SU-DHL-6 (cell line): ENCODE results near the gene DNAI7.

Experiments used
- H2AFZ ChIP-seq: fragments of 200-600 bp; sonication (generic); 2 replicates; pipeline ENCODE4 v1.6.1; 2014; ENCODE audit warnings: low read depth, mild to moderate bottlenecking, moderate library complexity, mixed read lengths, antibody characterized with exemption, low read length; ENCODE audit not compliant: severe bottlenecking
- H3F3A ChIP-seq: fragments of 200-600 bp; shearing (Covaris generic); 2 replicates; pipeline ENCODE4 v1.6.0; 2016; ENCODE audit warnings: antibody characterized with exemption, mild to moderate bottlenecking; ENCODE audit not compliant: insufficient read depth
- H3K27ac ChIP-seq: fragments of 200-600 bp; sonication (generic); 2 replicates; pipeline ENCODE4 v1.5.1; 2016; ENCODE audit warnings: low read depth, mild to moderate bottlenecking, low read length, moderate library complexity, mixed read lengths
- H3K27me3 ChIP-seq: fragments of 200-600 bp; sonication (generic), shearing (Covaris generic); 2 replicates; pipeline ENCODE4 v1.6.0; 2014; ENCODE audit warnings: mild to moderate bottlenecking, low read length
- H3K36me3 ChIP-seq: fragments of 200-600 bp; sonication (generic); 2 replicates; pipeline ENCODE4 v1.6.1; 2014; ENCODE audit warnings: mild to moderate bottlenecking, low read length, mixed read lengths
- H3K4me2 ChIP-seq: fragments of 300-600, 200-600 bp; shearing (Covaris generic), sonication (generic); 2 replicates; pipeline ENCODE4 v1.6.0; 2014; ENCODE audit warnings: low read length, low read depth, mild to moderate bottlenecking; ENCODE audit not compliant: poor library complexity, severe bottlenecking
- H3K4me3 ChIP-seq: fragments of 200-600 bp; sonication (generic); 2 replicates; pipeline ENCODE4 v1.5.1; 2014; ENCODE audit warnings: antibody characterized with exemption, low read length, mild to moderate bottlenecking, mixed read lengths; ENCODE audit not compliant: insufficient read depth, poor library complexity, severe bottlenecking
- H3K79me2 ChIP-seq: fragments of 200-600 bp; sonication (generic); 2 replicates; pipeline ENCODE4 v1.6.1; 2014; ENCODE audit warnings: mild to moderate bottlenecking, low read length, moderate library complexity; ENCODE audit not compliant: insufficient read depth
- H3K9ac ChIP-seq: fragments of 200-600 bp; sonication (generic); 2 replicates; pipeline ENCODE4 v1.7.0; 2014; ENCODE audit warnings: mild to moderate bottlenecking, low read length
- H3K9me2 ChIP-seq: fragments of 200-600 bp; sonication (generic); replicated peaks from 2 replicates; pipeline ENCODE4 v1.6.1; 2014; ENCODE audit warnings: low read length; ENCODE audit not compliant: insufficient read depth
- H3K9me3 ChIP-seq: fragments of 200-600 bp; sonication (generic); 2 replicates; pipeline ENCODE4 v1.6.1; 2014; ENCODE audit warnings: low read length, mixed read lengths; ENCODE audit not compliant: insufficient read depth
- H4K20me1 ChIP-seq: fragments of 200-600 bp; sonication (generic); 2 replicates; pipeline ENCODE4 v1.6.1; 2014; ENCODE audit warnings: low read depth, mild to moderate bottlenecking, antibody characterized with exemption, low read length, moderate library complexity, mixed read lengths
- EZH2phosphoT487 ChIP-seq: fragments of 200-600 bp; sonication (generic), shearing (Covaris generic); conservative IDR thresholded peaks from 2 replicates; pipeline ENCODE4 v1.6.1; 2018; ENCODE audit warnings: mild to moderate bottlenecking, antibody characterized with exemption, low read length, moderate library complexity, mixed read lengths
- TF ChIP-seq, protein P1 (sequence below): fragments of 200-600 bp; sonication (generic); IDR thresholded peaks from one replicate; pipeline ENCODE4 v1.5.1; 2017; ENCODE audit warnings: antibody characterized with exemption, mild to moderate bottlenecking, low read length, moderate library complexity; ENCODE audit not compliant: insufficient read depth, poor library complexity, severe bottlenecking

The DNAI7 gene

DNA sequence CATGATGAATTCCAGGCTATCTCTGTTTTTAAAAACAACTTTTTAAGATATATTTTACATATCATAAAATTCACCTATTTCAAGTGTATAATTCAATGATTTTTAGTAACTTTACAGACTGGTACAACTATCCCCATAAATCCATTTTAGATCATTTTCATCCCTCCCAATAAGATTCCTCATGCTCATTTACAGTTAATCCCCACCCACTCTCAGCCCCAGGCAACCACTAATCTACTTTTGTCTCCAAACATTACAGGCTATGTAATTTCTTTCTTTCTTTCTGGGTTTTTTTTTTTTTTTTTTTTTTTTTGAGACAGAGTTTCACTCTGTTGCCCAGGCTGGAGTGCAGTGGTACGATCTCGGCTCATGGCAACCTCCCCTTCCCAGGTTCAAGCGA lies 81.3 kb downstream of the DNAI7 start:
- no peak overlapping the region for H3K9ac ChIP-seq
- no peaks in the 10 kb centered on the region for H3K9me3 ChIP-seq
- no peak overlapping the region for H3K4me3 ChIP-seq
- no peak overlapping the region for H2AFZ ChIP-seq
- TF ChIP-seq EZH2phosphoT487, result no peak
- TF ChIP-seq, protein P1, sequence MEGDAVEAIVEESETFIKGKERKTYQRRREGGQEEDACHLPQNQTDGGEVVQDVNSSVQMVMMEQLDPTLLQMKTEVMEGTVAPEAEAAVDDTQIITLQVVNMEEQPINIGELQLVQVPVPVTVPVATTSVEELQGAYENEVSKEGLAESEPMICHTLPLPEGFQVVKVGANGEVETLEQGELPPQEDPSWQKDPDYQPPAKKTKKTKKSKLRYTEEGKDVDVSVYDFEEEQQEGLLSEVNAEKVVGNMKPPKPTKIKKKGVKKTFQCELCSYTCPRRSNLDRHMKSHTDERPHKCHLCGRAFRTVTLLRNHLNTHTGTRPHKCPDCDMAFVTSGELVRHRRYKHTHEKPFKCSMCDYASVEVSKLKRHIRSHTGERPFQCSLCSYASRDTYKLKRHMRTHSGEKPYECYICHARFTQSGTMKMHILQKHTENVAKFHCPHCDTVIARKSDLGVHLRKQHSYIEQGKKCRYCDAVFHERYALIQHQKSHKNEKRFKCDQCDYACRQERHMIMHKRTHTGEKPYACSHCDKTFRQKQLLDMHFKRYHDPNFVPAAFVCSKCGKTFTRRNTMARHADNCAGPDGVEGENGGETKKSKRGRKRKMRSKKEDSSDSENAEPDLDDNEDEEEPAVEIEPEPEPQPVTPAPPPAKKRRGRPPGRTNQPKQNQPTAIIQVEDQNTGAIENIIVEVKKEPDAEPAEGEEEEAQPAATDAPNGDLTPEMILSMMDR, result no peak
- no peaks in the 10 kb centered on the region for H3K27me3 ChIP-seq
- no peaks in the 10 kb centered on the region for H3K9me2 ChIP-seq
- H3F3A ChIP-seq, result peaks cover 67% of the 10 kb centered on the region
- H3K27ac ChIP-seq, result no peak overlapping the region
- H4K20me1 ChIP-seq, result peaks cover 4% of the 10 kb centered on the region; the same call in 1 of the 2 replicates
- no peak overlapping the region for H3K4me2 ChIP-seq
- H3K79me2 ChIP-seq, result no peaks in the 10 kb centered on the region
- peaks cover 14% of the 10 kb centered on the region for H3K36me3 ChIP-seq

DNA sequence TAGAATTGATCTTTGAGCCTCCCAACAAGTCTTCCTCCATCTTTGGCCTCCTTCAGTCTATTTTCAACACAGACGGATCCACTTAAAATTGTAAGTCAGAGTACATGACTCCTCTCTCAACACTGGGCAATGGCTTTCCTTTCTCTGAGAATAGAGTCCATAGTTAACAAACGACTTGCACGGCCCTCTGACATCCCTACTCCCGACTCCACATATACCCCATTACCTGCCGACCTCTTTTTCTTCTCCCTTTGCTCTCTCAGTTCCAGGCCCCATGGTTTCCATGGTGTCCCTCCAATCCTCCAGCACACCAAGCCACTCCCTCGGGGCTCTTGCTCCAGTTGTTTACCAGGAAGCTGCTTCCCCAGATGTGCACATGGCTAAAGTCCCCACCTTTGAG lies 84.7 kb downstream of the DNAI7 start:
- Histone ChIP-seq H4K20me1 (peaks cover 24% of the 10 kb centered on the region), H3K9me3 (no peaks in the 10 kb centered on the region), H3K27ac (peak overlapping the region; percentile 39), H3K36me3 (peaks cover 44% of the 10 kb centered on the region), H3K9me2 (no peaks in the 10 kb centered on the region), H3F3A (peaks cover 94% of the 10 kb centered on the region), H2AFZ (no peak overlapping the region), H3K27me3 (no peaks in the 10 kb centered on the region), H3K79me2 (no peaks in the 10 kb centered on the region), H3K9ac (no peak overlapping the region), H3K4me2 (no peak overlapping the region), H3K4me3 (no peak overlapping the region)
- no peak for TF ChIP-seq EZH2phosphoT487
- TF ChIP-seq, protein P1, result no peak

DNA sequence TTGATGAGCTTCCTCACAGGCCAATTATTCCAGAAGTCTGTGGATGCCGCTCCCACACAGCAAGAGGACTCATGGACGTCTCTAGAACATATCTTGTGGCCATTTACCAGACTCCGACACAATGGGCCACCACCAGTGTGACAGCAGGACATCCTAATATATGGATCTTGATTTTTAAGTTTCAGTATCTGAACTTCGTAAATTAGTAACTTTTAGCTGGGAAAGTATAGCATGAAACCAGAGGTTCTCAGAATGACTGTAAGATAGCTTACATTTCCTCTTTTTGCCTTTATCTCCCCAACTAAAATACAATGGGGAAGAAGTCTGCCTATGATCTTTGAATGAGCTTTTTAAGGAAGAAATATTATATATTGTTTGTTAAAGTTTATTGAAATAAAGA lies 87.0 kb downstream of the DNAI7 start:
- Histone ChIP-seq H4K20me1 (peaks cover 42% of the 10 kb centered on the region), H3K27ac (peak overlapping the region; percentile 36; the same call in 1 of the 2 replicates), H3K27me3 (no peaks in the 10 kb centered on the region), H3K9me2 (no peaks in the 10 kb centered on the region), H2AFZ (no peak overlapping the region), H3K4me2 (no peak overlapping the region), H3K9ac (no peak overlapping the region), H3K36me3 (peaks cover 65% of the 10 kb centered on the region), H3K79me2 (no peaks in the 10 kb centered on the region; the same call in 1 of the 2 replicates), H3F3A (peaks cover 95% of the 10 kb centered on the region), H3K9me3 (no peaks in the 10 kb centered on the region), H3K4me3 (no peak overlapping the region)
- TF ChIP-seq, protein P1, result no peak
- TF ChIP-seq EZH2phosphoT487, result no peak
